Suprapubic skin (tissue), 4 donors: ENCODE measurements around the gene TRMU. TPM values are rescaled to one million over a fixed set of nuclear protein-coding genes. Genes with fewer than 3 reads are reported as not detected.

Source experiments
- DNase-seq, 2 donors: peaks; one replicate each; pipeline ENCODE4 v3.0.0-alpha.2; 2019; ENCODE audit warnings: low spot score in 2 of 2
- H3K27ac ChIP-seq: fragments of 200-600 bp; sonication (generic); one replicate; pipeline ENCODE4 v1.5.1; 2019
- H3K27me3 ChIP-seq: fragments of 200-600 bp; sonication (generic); one replicate; pipeline ENCODE4 v1.5.1; 2019
- H3K36me3 ChIP-seq: fragments of 200-600 bp; sonication (generic); one replicate; pipeline ENCODE4 v1.5.1; 2019
- H3K4me1 ChIP-seq: fragments of 200-600 bp; sonication (generic); one replicate; pipeline ENCODE4 v1.5.1; 2019
- H3K4me3 ChIP-seq: fragments of 200-600 bp; sonication (generic); one replicate; pipeline ENCODE4 v1.5.1; 2019; ENCODE audit warnings: mild to moderate bottlenecking
- H3K9me3 ChIP-seq: fragments of 200-600 bp; sonication (generic); one replicate; pipeline ENCODE4 v1.5.1; 2019
- CTCF ChIP-seq, 2 donors: fragments of 200-600 bp in 1 of 2; fragments of 450-650 bp in 1 of 2; sonication (generic) in 1 of 2; IDR thresholded peaks; one replicate each; pipeline ENCODE4 v1.5.1; 2016 to 2019; ENCODE audit warnings: antibody characterized with exemption in 2 of 2, mild to moderate bottlenecking in 1 of 2, moderate library complexity in 1 of 2
- EP300 ChIP-seq: sonication (generic); formaldehyde crosslinking; IDR thresholded peaks from one replicate; pipeline ENCODE4 v1.6.1; 2017; ENCODE audit warnings: antibody characterized with exemption
- POLR2A ChIP-seq, 2 donors: fragments of 450-650 bp; IDR thresholded peaks; one replicate each; pipeline ENCODE4 v1.6.1; 2017; ENCODE audit warnings: antibody characterized with exemption in 2 of 2, mild to moderate bottlenecking in 2 of 2, moderate library complexity in 2 of 2
- POLR2AphosphoS5 ChIP-seq, 3 donors: sonication (generic); formaldehyde crosslinking; IDR thresholded peaks; one replicate each; pipeline ENCODE4 v1.6.1; 2017; ENCODE audit warnings: antibody characterized with exemption in 3 of 3
- WGBS: methylation state at CpG from one replicate; pipeline ENCODE4 v1.1.5; 2018; 5-methylcytosine and 5-hydroxymethylcytosine counted together
- total RNA-seq, 4 donors: library from RNA; depleted of rRNA; stranded (reverse); fragments of >200 nt; gene quantifications; one replicate each; pipeline ENCODE4 v1.1.0, GENCODE V29; 2016

TRMU gene
- total RNA-seq, 4 donors from 2014 or later: 28.3 to 109 (median 40.9) TPM

- H3K27ac ChIP-seq: no peak overlapping the region
- no peaks in the 10 kb centered on the region for H3K9me3 ChIP-seq
- no peaks in the 10 kb centered on the region for H3K4me1 ChIP-seq
- no peak for TF ChIP-seq POLR2AphosphoS5 (IDR thresholded peaks at IDR 0.05)
- no peak for DNase-seq
- no peak overlapping the region for H3K4me3 ChIP-seq
- H3K36me3 ChIP-seq: peaks cover 28% of the 10 kb centered on the region
- 92% methylated on average over 19 of the region's 27 CpGs for WGBS
- H3K27me3 ChIP-seq: peaks cover 3% of the 10 kb centered on the region
Observed at GRCh38 chr22:46381731-46382130, 46.2 kb downstream of the TRMU start.

- peaks cover 3% of the 10 kb centered on the region for H3K27me3 ChIP-seq
- WGBS: 98% methylated on average over 15 of the region's 15 CpGs
- no peaks in the 10 kb centered on the region for H3K9me3 ChIP-seq
- peaks cover 25% of the 10 kb centered on the region for H3K36me3 ChIP-seq
- no peak overlapping the region for H3K4me3 ChIP-seq
- no peak for DNase-seq
- TF ChIP-seq EP300: no peak
- no peak for TF ChIP-seq POLR2A (IDR thresholded peaks at IDR 0.05)
- no peak overlapping the region for H3K27ac ChIP-seq
- H3K4me1 ChIP-seq: no peaks in the 10 kb centered on the region
Observed at GRCh38 chr22:46382524-46382923, 47.0 kb downstream of the TRMU start.

- peaks cover 4% of the 10 kb centered on the region for H3K4me1 ChIP-seq
- no peak for TF ChIP-seq EP300
- no peak for TF ChIP-seq POLR2AphosphoS5 (IDR thresholded peaks at IDR 0.05)
- no peak for TF ChIP-seq CTCF (IDR thresholded peaks at IDR 0.05)
- no peak for TF ChIP-seq POLR2A (IDR thresholded peaks at IDR 0.05)
- 92% methylated on average over 27 of the region's 27 CpGs for WGBS
Observed at GRCh38 chr22:46386312-46386711, 50.8 kb downstream of the TRMU start.

GRCh38 chr22:46387748-46388147 lies 52.2 kb downstream of the TRMU start:
- H3K4me3 ChIP-seq: no peak overlapping the region
- 90% methylated on average over 8 of the region's 11 CpGs for WGBS
- H3K27me3 ChIP-seq: no peaks in the 10 kb centered on the region
- H3K9me3 ChIP-seq: no peaks in the 10 kb centered on the region
- TF ChIP-seq EP300 (no peak), POLR2A (IDR thresholded peaks at IDR 0.05) (no peak), CTCF (IDR thresholded peaks at IDR 0.05) (no peak), POLR2AphosphoS5 (IDR thresholded peaks at IDR 0.05) (no peak)
- peaks cover 3% of the 10 kb centered on the region for H3K36me3 ChIP-seq
- no peak overlapping the region for H3K27ac ChIP-seq
- peaks cover 4% of the 10 kb centered on the region for H3K4me1 ChIP-seq
- no peak for DNase-seq

More at GRCh38 chr22:46386312-46386711, 50.8 kb downstream of the TRMU start:
- Histone ChIP-seq H3K36me3 (peaks cover 12% of the 10 kb centered on the region), H3K4me3 (no peak overlapping the region), H3K27me3 (no peaks in the 10 kb centered on the region), H3K27ac (no peak overlapping the region), H3K9me3 (no peaks in the 10 kb centered on the region)
- DNase-seq: no peak

- H3K27me3 ChIP-seq: no peaks in the 10 kb centered on the region
- H3K27ac ChIP-seq: no peak overlapping the region
- TF ChIP-seq CTCF (IDR thresholded peaks at IDR 0.05) (no peak), POLR2AphosphoS5 (IDR thresholded peaks at IDR 0.05) (no peak), POLR2A (IDR thresholded peaks at IDR 0.05) (no peak), EP300 (no peak)
- peaks cover 4% of the 10 kb centered on the region for H3K36me3 ChIP-seq
- WGBS: 100% methylated on average over 4 of the region's 10 CpGs
- no peak overlapping the region for H3K4me3 ChIP-seq
- peaks cover 4% of the 10 kb centered on the region for H3K4me1 ChIP-seq
- DNase-seq: no peak
- H3K9me3 ChIP-seq: no peaks in the 10 kb centered on the region
Observed at GRCh38 chr22:46388647-46389046, 53.1 kb downstream of the TRMU start.

GRCh38 chr22:46389081-46389480 lies 53.6 kb downstream of the TRMU start:
- peaks cover 4% of the 10 kb centered on the region for H3K4me1 ChIP-seq
- no peak for TF ChIP-seq POLR2AphosphoS5 (IDR thresholded peaks at IDR 0.05)
- TF ChIP-seq CTCF (IDR thresholded peaks at IDR 0.05): no peak
- no peak for TF ChIP-seq EP300
- no peak for TF ChIP-seq POLR2A (IDR thresholded peaks at IDR 0.05)
- DNase-seq: no peak
- H3K27me3 ChIP-seq: no peaks in the 10 kb centered on the region
- peaks cover 7% of the 10 kb centered on the region for H3K36me3 ChIP-seq
- WGBS: 86% methylated on average over 7 of the region's 30 CpGs
- H3K27ac ChIP-seq: no peak overlapping the region
- H3K4me3 ChIP-seq: no peak overlapping the region
- H3K9me3 ChIP-seq: no peaks in the 10 kb centered on the region
